ENCODE measurements around the gene CMYA5. TPM values are rescaled to one million over a fixed set of nuclear protein-coding genes. Genes with fewer than 3 reads are reported as not detected.

Gene CMYA5
- total RNA-seq, 1 donor from 2014 or later = 0.06 TPM

DNA sequence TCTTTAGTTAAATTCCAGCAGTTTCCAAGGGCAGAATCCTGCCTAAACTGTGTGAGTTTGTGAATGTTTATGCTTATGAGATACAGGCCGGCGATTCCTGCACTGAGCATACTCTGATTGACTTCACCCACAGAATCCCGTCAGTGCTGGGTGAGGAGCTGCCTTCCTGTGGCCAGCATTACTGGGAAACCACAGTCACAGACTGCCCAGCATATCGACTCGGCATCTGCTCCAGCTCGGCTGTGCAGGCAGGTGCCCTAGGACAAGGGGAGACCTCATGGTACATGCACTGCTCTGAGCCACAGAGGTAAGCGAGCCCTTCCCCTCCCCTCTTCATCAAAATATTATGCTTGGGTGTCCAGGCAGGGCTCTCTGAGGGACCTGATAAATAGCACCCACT is 103.7 kb downstream of the CMYA5 start:
- DNase-seq (ENCODE audit: extremely low read depth, low read depth, low spot score) = no peak

DNA sequence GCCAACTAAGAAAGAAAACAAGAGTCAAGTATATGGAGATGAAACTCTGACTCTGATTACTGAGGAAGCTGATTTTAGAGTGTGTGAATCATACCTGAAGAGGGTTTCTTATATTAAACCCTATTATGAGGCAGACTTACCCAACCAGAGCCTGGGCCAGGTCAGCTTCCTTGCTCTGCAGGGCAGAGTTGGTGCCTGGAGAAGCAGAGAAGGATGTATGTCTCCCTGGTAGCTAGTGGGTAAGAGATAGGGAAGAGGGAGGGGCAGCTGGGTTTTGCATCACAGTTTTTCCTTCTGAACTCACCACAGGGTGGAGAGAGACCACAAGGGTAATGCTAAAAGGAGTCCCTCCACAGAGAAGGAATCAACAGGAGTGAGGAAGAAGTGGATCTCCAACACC is 104.1 kb downstream of the CMYA5 start:
- DNase-seq (ENCODE audit: extremely low read depth, low read depth, low spot score) = no peak

DNA sequence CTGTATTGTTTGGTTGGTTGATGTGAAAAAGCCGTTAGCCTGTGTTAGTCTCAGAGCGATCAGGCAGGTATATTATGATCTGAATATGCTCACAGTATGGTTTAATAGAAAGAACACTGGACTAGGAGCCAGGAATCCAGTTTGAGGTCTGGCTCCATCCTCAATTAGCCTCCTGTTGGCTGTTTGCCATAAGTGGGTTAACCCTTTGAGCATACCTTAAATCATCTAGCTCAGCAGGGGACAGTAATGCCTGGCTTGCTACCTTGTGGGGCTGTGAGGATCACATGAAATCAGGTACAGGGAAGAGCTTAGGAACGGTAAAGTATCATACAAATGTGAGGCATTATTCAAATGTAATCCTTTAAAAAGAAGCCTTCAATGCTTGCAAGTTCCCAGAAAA is 104.7 kb downstream of the CMYA5 start:
- DNase-seq (ENCODE audit: extremely low read depth, low read depth, low spot score) = no peak

DNA sequence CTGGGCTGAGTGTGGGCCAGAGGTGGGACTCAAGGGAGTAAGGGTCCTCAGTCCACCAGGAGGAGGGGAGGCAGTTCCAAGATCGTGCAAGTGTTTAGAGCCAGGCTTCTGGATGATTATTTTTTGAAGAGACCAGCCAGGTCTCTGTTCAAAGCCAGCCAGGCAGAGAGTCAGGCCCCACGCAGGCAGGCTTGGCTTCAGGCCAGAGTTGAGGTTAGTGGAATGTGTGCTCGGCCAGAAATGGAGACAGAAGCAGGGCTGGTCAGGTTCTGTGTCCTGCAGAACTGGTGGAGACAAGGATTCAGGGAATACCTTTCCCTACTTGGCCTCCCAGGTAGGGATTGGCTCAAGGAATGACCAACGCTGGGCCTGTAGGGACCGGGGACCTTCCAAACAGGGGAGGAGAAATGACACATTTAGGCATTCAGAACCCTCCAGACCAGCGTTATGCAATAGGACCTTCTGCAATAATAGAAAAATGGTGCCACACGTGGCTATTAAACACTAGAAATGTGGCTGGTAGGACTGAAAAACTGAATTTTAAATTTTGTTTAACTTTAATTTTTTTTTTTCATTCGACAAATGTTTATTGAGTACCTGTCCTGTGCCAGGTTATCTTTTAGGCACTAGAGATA is 106.2 kb downstream of the CMYA5 start:
- no peak for DNase-seq (ENCODE audit: extremely low read depth, low read depth, low spot score)

DNA sequence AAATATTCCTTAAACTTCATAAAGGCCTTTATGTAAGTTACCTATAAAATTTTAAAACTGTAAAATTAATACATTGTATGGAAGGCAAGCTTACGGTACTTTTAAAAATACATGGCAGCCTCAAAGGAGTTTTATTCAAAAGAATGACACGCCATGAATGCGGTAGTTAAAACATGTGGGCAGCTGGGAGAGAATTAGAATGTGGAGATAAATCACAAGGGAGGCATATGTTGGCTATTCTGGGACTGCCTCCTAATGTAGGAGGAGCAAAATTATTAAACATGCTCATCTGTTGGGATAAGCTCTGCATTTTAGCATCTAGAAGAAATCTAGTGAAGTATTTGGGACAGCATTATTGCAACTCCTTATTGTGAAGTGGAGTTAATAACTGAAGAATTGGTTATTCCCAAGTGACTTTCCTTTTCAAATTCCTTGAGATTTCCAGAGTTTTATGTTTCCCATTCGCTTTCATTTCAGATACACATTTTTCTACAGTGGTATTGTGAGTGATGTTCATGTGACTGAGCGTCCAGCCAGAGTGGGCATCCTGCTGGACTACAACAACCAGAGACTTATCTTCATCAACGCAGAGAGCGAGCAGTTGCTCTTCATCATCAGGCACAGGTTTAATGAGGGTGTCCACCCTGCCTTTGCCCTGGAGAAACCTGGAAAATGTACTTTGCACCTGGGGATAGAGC is 109.4 kb downstream of the CMYA5 start:
- DNase-seq (ENCODE audit: extremely low read depth, low read depth, low spot score) = no peak

DNA sequence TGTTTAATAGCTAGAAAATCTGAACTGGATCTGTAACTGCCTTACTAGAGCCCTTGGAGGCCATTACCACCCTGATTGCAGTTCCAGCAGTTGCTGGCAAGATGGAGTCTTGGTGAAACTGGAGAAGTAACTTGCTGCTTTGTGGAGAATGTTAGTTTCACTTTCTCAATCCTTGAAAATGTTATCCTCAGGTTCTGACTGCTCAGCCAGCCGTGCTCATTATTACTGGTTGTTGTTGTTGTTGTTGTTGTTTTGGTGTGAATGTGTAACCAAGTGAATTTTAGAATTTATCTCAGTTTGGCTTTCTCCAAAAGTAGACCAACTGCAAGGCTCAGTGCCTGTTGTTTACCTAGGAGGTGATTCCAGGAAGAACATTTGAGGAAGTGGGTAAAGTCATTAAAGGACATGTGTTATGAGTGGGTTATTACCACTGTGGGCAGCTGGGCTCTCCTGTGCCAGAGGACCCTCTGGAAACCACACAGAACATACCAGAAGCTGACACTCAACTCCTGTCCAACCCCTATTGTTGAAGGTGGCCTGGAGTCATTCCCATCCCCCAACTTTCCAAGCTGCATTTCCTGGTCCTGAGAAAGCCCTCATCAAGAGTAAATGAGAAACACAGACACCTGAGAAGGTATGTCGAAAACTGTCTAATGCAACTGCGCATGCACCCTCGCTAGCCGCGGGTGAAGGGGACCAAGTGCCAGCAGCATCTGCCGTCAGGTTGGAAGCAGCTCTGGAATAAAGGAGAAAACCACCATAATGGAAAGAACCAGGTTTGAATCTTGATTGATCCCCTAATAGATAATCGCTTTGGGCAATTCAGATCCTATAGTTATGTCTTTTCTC is 111.6 kb downstream of the CMYA5 start:
- no peak for DNase-seq (ENCODE audit: extremely low read depth, low read depth, low spot score)

DNA sequence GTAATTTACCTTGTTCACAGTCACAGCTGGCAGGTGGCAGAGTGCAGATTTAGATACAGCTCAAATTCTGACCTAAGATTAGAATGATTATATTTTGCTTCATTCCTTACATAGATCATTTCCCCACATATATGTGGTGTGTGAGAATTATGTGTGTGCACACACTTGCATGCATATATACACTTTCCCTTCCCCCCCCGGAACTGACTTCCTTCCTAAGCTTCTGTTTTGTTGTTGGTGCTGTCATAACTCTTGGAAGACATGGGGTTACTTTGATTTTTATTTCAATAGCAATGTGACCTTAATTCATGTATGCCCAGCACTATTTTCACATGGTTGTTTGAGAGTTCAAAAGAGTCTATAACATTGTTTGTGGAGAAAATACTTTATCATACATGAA is 112.8 kb downstream of the CMYA5 start:
- no peak for DNase-seq (ENCODE audit: extremely low read depth, low read depth, low spot score)

DNA sequence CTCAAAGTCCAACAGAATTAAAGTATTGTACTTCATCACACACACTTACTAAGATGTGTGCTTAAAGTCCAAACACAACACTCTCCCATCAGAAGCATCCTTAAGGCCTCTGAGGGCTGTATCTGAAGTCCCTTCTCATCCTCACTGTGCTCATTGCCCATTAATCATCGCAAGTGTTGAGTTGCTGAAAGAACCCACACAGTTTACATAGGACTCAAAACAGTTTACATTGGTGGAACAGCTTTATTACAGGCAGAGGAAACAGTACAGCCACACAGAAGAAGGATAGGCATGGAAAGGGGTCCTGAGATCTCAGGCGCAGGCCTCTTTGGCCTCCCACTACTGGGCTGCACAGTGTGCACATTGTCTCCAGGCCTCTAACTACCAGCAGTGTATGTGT is 113.4 kb downstream of the CMYA5 start:
- no peak for DNase-seq (ENCODE audit: extremely low read depth, low read depth, low spot score)

DNA sequence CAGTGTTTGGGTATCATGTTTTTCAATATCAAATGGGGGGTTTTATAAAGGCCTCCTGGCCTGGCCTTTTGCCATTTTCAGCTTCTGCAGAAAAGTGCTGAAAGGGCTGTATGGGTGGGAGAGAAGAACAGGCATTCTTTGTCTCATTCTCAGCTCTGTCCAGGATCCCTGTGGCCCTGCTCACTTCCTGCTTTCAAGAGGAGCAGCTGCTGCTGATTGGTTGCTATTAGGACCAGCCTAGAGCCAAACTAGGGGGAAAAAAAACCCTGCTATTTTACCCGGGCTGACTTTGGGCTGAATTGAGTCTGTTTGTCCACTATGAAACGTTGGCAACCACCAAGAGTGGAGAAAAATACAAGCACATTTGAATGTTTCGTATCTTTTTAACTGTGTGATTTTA is 117.1 kb downstream of the CMYA5 start:
- no peak for DNase-seq (ENCODE audit: extremely low read depth, low read depth, low spot score)

DNA sequence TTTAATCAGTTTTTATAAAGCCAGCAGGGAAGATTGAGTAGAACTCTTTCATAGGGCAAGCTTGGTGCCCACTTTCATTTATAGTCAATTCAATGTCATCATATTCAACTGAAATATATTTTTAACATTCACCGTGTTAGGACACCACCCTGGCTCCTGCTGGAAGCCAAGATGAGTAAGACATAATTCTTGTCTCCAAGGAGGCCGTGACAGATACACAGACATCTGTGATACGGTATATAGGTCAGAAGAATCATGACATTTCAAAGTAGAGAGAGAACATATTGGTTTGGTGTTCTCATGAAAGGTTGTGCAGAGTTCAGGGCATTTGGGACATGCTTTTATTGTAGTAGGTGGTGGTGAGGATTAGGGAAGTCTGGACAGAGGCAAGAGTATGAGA is 120.1 kb downstream of the CMYA5 start:
- no peak for DNase-seq (ENCODE audit: extremely low read depth, low read depth, low spot score)

DNA sequence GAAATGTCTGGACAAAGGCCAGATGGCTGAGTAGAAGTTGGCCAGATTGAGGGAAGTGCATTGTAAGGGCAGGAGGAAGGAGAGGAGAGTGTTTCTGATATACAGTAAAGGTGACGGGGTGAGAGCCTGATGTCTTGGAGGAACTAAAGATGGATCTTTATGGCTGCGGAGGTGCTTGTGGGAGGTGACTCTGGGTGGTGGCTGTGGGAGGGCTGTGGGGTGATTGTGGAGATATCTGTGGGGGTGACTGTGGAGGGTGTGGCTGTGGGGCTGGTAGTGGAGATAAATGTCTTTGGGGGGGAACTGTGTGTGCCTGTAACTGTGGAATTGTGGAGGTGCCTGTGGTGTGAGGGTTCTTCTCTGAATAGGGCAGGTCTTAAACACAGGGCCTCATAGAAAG is 121.4 kb downstream of the CMYA5 start:
- no peak for DNase-seq (ENCODE audit: extremely low read depth, low read depth, low spot score)

DNA sequence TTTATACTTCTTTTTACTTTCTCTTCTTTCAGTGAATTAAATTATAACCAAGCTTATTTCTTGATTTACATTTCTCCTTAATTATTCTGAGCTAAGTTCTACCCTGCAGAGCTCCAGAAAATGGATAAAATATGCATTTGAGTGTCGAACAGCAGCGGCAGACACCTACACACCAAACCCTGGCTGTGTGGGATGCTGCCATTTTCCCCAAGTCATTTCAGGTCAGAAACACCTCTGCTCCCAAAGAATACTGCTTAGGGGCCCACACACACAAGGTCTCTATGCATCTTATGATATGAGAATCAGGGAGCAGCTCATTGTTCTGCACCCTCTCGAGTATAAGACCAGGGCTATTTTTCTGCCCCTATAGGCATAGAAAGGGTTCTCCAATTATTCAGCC is 122.3 kb downstream of the CMYA5 start:
- DNase-seq (ENCODE audit: extremely low read depth, low read depth, low spot score) = no peak

DNA sequence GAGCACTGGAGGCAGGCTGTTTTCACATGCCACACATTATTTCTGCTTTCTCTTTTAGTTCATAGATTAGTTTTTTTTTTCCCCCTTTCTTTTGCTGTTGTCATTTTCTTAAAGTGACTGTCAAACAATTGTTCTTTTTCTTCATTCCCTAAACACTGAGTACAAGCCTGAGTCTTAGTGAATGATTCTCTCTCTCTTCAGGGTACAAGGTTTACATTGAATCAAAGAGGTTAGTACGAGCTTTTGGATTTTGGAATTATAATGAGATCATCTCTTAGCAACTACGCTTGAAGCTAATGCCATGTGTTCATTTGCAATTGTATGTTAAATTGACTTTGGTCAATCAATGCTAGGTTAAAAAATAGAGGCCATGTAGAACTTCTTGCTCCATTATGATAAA is 125.1 kb downstream of the CMYA5 start:
- DNase-seq (ENCODE audit: extremely low read depth, low read depth, low spot score) = no peak

DNA sequence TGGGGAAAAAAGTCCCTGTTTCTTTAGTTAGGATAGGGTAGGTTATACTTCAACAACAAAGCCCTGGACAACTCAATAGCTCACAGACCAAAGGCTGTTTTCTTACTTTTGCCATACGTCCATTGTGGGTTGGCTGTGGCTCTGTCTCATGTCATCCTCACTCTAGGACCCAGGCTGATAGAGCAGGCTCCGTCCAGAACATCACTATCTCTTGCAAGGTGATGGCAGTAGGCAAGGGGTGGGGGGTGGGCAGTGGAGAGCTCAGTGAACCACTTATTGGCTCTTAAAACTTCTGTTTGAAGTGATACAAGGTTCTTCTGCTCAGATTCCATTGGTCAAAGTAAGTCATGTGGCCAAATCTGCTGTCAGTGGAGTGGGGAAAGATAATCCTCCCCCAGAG is 126.4 kb downstream of the CMYA5 start:
- DNase-seq (ENCODE audit: extremely low read depth, low read depth, low spot score) = no peak

DNA sequence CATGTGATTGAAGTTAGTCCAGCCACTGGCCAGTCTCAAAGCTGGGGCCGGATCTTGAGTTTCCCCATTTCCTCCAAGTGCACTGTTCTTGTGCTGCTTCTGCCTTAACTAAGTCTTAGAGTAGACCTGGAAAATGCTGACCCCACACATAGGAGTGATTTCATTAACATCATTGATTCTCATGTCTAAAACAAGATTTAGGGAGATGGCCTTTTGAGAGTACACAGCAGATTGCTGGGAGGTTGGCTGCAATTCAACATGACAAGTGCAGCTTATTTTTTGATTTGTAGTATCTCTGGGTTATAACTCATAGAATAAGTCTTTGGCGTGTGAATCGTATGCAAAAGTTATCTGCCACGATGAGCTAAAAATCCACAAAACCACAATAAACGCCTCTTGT is 131.0 kb downstream of the CMYA5 start:
- DNase-seq (ENCODE audit: extremely low read depth, low read depth, low spot score) = no peak

DNA sequence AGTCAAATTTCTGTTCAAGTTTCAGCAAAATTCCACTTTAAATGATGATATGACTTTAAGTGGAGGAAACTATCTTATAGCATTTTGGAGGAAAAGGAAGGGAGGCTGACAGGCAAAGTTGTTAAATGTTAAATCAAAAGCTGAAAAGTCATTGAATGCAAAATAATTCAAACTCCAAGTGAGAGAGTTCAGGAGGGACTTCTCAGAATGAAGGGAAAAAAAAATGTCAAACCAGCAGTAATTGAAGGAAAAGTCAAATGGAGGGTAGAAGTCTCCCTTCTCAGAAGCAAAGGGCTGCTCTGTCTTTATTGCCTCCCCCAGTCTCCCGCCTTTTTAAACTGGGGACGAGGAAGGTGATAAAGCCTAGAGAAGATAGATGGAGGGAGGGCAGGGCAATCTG is 134.8 kb downstream of the CMYA5 start:
- no peak for DNase-seq (ENCODE audit: extremely low read depth, low read depth, low spot score)

DNA sequence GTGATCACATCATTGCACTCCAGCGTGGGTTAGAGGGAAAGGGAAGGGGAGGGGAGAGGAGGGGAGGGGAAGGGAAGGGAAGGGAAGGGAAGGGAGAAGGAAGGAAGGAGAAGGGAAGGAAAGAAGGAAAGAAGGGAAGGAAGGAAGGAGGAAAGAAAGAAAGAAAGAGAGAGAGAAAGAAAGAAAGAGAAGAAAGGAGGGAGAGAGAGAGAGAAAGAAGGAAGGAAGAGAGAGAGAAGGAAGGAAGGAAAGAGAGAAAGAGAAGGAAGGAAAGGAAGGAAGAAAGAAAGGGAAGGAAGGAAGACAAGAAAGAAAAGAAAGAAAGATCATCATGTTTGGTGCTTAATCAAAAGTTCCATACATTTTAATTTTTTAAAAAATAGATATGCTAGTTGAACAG is 136.2 kb downstream of the CMYA5 start:
- no peak for DNase-seq (ENCODE audit: extremely low read depth, low read depth, low spot score)

DNA sequence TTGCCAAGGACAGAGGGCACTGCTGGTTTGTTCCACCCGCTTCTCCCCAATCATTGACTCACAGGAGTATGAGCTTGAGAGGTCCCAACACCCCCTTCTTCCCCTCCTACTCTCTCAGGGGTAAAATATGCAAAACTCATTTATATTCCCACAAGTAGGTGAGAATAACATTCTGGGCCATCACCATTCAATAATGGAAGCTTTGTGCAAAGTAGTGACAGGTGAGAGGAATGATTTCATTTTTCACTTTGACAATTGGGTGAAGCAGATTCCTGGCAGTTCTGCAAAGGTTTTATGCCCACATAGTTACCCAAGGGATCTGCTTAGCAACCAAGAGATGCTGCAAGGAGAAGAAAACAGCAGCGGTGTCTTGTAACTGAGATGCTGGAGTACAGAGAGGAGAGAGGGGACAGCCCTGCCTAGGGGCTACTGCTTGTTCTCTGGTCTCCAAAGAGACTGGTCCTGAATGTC is 137.6 kb downstream of the CMYA5 start:
- DNase-seq (ENCODE audit: extremely low read depth, low read depth, low spot score) = no peak

DNA sequence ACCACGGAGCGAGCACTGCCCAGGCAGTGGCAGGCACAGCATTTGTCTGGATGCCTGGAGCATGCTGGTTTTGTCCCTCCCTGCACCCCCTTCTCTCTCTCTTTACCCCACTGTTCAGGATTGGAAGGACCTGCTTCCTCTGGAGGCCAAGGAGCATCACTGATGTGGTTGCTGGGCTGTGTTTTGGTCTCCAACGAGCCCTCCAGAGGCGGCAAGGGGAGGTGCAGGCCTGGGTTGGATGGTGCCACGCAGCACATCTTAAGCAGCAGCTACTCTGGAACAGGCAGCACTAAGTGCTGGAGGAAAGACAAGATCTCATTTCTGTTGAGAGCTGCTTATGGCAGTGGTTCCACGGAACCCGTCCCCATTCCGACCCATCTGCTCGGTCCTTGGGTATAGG is 139.6 kb downstream of the CMYA5 start:
- no peak for DNase-seq (ENCODE audit: extremely low read depth, low read depth, low spot score)

DNA sequence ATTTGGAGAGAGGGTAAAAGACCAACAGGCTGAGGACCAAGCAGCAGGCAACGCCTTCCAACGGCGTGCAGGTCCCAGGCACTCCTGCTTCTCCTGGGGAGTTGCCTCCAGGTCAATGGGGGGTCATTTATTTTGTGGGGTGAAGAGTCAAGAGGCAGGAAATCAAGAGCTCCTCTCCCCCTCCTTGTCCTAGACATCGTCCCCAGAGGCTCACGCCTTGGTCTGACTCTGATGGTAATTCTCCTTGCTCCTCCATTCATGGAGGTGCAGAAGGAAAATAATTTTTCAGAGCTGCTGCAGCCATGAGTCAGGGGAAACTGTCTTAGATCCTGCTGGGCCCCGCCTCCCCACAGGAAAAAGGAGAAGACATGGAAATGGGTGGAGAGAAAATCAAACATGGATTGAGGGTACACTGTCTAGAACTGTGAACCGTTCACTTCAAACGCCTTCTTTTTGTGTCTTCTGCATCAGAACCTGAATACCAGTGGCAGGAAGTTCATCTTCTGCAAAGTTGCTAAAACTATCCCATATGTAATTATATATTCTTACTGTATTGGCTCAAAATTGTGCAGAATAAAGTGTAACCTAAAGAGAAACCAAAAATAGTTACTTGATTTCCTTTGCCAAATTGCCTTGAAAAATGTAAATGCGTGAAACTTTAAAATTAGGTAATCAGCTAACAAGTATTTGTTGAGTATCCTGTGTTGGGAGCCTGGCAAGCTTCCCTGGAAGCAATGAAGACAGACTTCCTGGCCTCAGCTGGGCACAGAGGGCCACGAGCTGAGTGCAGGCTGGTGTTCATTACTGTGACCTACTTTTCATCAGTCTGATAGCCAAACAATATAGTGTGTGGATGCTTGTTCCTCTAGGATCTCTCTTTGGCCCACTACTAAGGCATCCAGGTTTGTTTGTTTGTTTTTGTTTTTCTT is 142.0 kb downstream of the CMYA5 start:
- DNase-seq (ENCODE audit: extremely low read depth, low read depth, low spot score) = no peak

DNA sequence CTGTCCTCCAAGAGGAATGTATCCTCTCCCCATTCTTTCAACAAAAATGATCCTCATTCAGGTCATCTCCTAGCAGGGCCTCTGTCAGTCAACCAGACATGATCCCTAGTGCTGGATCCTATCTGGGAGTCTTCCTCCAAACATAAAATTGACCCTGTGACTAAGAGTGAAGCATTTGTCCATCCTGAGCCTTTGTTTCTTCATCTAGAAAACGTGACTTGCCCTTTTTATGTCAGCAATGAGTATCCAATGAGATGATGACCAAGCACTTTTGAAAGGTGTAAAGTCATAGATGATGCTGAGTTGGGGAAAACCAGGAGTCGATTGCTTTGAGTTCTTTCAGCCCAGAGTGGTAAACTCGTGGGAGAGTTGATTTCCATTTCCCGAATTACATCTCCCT is 143.3 kb downstream of the CMYA5 start:
- DNase-seq (ENCODE audit: extremely low read depth, low read depth, low spot score) = no peak
